H7 (cell line): ENCODE measurements around the gene ATP11A. TPM values are rescaled to one million over a fixed set of nuclear protein-coding genes. Genes with fewer than 3 reads are reported as not detected.

Experiments
- DNase-seq: peaks from one replicate; pipeline ENCODE4 v3.0.0; 2012
- H3K27me3 ChIP-seq: 2 replicates; pipeline ENCODE4 v1.6.0; 2011; ENCODE audit warnings: mild to moderate bottlenecking, low read length; ENCODE audit not compliant: control insufficient read depth, insufficient read depth
- H3K36me3 ChIP-seq: replicated peaks from 2 replicates; pipeline ENCODE4 v1.5.1; 2011; ENCODE audit warnings: low read length; ENCODE audit not compliant: control insufficient read depth, insufficient read depth
- H3K4me3 ChIP-seq: 2 replicates; pipeline ENCODE4 v1.5.1; 2011; ENCODE audit warnings: low read depth, mild to moderate bottlenecking, control low read depth, low read length, moderate library complexity; ENCODE audit not compliant: insufficient read depth
- total RNA-seq: library from RNA; depleted of rRNA; stranded (reverse); fragments of >200 nt; shearing (Covaris generic); gene quantifications from 2 replicates; pipeline ENCODE4 v1.2.3, GENCODE V29; 2014

The ATP11A gene
- total RNA-seq, 1 experiment from 2014 or later = 9.9 TPM

- no peak overlapping the region for H3K4me3 ChIP-seq
- peaks cover 2% of the 10 kb centered on the region for H3K36me3 ChIP-seq
- peaks cover 11% of the 10 kb centered on the region; the same call in 1 of the 2 replicates for H3K27me3 ChIP-seq
- DNase-seq = no peak
Measured at GRCh38 chr13:112888238-112889111, 198.6 kb downstream of the ATP11A start.

- no peak overlapping the region for H3K4me3 ChIP-seq
- DNase-seq = no peak
- peaks cover 2% of the 10 kb centered on the region for H3K36me3 ChIP-seq
- H3K27me3 ChIP-seq = peaks cover 11% of the 10 kb centered on the region; the same call in 1 of the 2 replicates
Measured at GRCh38 chr13:112889351-112890290, 199.8 kb downstream of the ATP11A start.

DNA sequence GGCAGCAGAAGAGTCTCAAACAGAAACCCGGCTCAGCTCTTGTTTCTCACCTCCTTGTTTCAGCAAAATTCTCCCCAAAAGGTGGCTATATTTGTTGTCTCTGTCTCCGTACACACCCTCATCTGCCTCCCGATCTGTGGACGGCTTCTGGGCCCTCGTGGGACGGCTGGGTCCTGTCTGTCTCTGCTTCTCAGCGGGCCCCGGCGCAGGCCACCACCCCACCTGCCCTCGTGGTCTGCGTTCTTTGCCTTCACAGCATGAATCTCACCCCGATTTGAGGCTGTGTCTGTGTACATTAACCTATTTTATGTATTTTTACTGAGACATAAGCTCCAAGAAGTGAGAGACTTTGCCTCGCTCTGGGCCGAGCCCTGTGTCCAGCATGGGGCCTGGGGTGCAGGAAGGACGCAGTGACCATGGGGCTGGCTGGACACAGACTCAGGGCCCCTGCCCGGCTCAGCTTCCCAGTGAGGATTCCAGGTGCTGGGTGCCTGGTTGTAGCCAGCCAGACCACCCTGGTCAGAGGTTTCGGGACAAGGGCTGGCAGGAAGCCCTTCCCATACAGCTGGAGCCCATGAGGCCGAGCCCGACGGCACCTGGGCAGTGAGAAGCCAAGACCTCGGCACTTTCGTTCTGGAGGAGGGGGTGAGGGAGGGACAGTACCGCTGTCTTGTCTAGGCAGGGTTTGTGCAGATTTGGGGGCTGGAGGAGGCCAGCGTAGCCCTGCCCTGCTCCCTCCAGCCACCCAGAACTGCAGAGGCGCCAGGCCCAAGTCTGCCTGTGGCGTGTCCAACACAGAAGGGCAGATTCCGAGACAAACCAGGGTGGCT, 200.7 kb downstream of the ATP11A start:
- Histone ChIP-seq H3K4me3 (no peak overlapping the region), H3K27me3 (peaks cover 16% of the 10 kb centered on the region), H3K36me3 (no peaks in the 10 kb centered on the region)
- peak; percentile 83 for DNase-seq

- no peaks in the 10 kb centered on the region for H3K36me3 ChIP-seq
- peaks cover 16% of the 10 kb centered on the region for H3K27me3 ChIP-seq
- peak; percentile 91 for DNase-seq
- no peak overlapping the region for H3K4me3 ChIP-seq
Measured at GRCh38 chr13:112891477-112892401, 201.9 kb downstream of the ATP11A start.

DNA sequence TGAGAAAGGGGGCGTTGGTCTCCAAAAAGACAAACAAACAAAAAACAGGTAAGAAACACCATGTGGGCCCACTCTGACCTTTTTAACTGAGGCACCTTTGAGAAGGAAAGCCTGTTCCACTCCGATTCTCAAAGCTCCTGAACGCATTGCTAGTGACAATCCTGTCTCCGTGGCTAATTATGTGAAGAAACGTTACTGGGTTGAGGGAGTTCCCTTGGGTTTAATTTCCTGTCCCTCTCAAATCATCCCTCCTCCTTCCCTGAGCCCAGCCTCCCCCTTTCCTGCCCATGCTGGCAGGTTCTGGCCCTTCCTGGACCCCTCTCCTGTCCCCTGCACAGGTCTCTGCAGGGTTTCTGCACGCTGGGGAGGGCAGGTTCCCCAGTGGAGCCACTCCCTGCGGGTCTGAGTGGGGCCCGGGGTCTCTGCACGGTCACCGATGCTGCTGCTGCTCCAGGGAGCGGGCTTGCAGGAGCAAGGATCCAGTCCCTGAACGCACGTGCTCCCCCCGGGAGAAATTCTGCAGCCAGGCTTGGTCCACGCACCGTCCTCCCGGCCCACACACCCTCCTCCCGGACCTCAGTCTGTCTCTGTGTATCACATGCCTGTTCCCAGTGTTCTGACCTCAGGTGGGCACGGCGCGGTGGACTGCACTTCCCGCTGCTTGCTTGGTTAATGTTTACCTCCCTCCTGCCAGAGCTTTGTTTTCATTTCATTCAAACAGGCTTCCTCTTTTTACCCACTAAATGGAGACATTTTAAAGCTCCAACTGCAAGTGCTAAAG, 202.8 kb downstream of the ATP11A start:
- Histone ChIP-seq H3K27me3 (peaks cover 16% of the 10 kb centered on the region), H3K4me3 (peak overlapping the region; percentile 20; the same call in 1 of the 2 replicates), H3K36me3 (no peaks in the 10 kb centered on the region)
- no peak for DNase-seq

DNA sequence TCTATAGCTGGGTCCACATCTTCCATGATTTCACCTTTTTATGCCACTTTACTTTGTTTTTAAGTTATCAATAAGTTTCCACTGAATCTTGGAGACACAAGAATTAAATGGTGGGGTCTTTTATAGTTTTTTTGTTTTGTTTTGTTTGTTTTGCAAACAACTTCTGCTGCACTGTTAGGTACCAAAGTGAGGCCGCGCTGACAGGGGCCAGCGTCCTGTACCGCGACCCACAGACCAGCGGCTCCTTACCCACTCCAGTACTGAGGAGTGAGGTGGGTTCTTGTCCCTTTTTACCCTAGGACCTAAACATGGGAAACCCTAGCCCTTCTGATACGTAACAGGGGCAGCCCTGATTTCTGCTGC, 203.3 kb downstream of the ATP11A start:
- peak overlapping the region; percentile 35; the same call in 1 of the 2 replicates for H3K4me3 ChIP-seq
- no peaks in the 10 kb centered on the region for H3K36me3 ChIP-seq
- no peak for DNase-seq
- peaks cover 16% of the 10 kb centered on the region for H3K27me3 ChIP-seq

- Histone ChIP-seq H3K27me3 (peaks cover 16% of the 10 kb centered on the region), H3K4me3 (peak overlapping the region; percentile 69), H3K36me3 (no peaks in the 10 kb centered on the region)
- peak; percentile 98 for DNase-seq
Measured at GRCh38 chr13:112893570-112894422, 204.0 kb downstream of the ATP11A start.

DNA sequence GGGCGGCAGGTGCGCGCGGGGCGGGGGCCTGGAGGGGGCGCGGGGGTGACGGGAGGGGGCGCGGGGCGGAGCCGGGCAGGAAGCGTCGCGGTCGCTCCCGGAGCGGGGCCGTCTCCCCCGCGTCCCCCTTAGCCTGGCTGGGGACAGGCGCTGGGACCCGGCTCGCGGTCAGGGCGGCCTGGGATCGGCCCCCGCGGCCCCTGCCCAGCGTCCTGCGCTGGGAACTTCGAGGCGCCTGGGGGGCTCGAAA, 204.5 kb downstream of the ATP11A start:
- DNase-seq = no peak
- peak overlapping the region; percentile 69 for H3K4me3 ChIP-seq
- H3K36me3 ChIP-seq = no peaks in the 10 kb centered on the region
- H3K27me3 ChIP-seq = peaks cover 16% of the 10 kb centered on the region

GRCh38 chr13:112894673-112895481, 205.0 kb downstream of the ATP11A start:
- H3K36me3 ChIP-seq = no peaks in the 10 kb centered on the region
- H3K4me3 ChIP-seq = peak overlapping the region; percentile 69
- peak; percentile 88 for DNase-seq
- peaks cover 16% of the 10 kb centered on the region for H3K27me3 ChIP-seq

DNA sequence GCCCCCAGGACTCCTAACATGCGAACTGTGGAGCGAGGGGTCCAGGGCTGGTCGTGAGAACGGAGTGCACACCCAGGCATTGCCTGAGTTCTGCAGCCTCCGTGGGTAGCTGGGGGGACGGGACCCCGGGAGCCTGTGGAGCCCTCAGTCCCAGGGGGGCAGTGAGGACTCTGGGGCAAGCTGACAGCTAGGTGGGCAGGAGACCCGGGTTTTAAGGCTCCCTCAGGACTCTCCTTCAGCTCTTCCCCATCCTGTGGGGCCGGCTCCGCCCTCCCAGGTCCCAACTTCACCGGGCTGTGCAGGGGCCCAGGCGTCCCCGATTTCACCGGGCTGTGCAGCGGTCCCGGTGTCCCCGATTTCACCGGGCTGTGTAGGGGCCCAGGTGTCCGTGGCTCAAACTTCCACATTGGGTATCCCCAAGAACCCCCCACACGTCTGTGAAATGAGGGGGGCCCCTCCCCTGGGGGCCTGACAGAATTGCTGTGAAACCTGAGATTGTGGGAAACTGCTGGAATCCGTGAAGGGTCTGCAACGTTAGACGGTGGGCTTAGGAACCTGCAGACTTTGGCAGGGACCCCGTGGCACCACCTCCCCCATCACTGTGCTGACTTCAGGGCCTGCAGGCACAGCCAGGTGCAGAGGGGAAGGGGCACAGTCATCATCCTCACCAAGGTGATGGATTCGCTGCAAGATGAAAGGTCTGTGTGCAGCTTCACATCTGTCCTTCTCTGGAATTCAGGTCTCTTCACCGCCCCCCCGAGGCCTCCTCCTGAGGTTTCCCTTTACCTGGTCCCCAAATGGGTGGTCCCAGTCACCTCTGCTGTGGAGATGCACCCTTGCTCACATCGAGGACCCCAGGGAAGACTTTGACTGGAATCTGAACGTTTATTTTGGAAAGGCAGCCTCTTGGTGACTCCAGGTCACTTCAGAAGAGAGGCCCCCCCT, 206.0 kb downstream of the ATP11A start:
- peak overlapping the region; percentile 69 for H3K4me3 ChIP-seq

More for the DNA sequence above, 206.0 kb downstream of the ATP11A start:
- peak; percentile 81 for DNase-seq
- Histone ChIP-seq H3K27me3 (peaks cover 16% of the 10 kb centered on the region), H3K36me3 (no peaks in the 10 kb centered on the region)
